AG09309 (cell line): ENCODE data around the gene SNX25.
A peak's percentile ranks its signal among the peaks of the same experiment; 100 is the strongest.

Experiments
- DNase-seq: peaks from one replicate; pipeline ENCODE4 v3.0.0-alpha.2; 2010; ENCODE audit warnings: low read depth
- H3K4me3 ChIP-seq: 2 replicates; pipeline ENCODE4 v1.5.1; 2011; ENCODE audit warnings: mild to moderate bottlenecking, low read depth, low read length, moderate library complexity; ENCODE audit not compliant: control insufficient read depth
- TF ChIP-seq, protein P1 (sequence below): IDR thresholded peaks from 2 replicates; pipeline ENCODE4 v1.5.1; 2011; ENCODE audit warnings: mild to moderate bottlenecking, low read depth, low read length, inconsistent platforms; ENCODE audit not compliant: insufficient read depth, control insufficient read depth; ENCODE audit errors: missing control alignments

The SNX25 gene

DNA sequence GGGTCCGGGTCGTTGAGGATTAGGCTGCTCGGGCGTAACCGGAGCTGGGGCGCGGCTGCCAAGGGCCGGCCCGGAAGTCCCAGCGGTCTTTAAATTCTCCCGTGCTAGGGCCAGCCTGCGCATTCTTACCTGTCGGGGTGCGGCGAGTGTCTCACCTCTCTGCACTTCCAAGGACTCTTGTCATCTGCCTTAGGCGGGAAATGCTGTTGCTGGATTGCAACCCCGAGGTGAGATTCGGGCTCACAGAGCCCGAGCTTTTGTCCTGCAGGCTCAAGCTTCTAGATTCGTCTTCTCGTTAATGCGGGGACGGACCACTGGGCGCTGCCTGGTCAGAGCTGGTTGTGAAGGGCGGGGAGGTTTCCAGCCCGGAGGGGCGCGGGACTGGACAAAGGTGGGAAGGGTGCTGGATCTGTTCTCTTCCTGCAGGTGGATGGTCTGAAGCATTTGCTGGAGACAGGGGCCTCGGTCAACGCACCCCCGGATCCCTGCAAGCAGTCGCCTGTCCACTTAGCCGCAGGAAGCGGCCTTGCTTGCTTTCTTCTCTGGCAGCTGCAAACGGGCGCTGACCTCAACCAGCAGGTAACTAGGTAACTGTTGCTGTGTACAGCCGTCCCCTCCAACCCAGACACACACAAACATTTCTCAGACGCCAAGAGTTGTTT, 187.5 kb downstream of the SNX25 start, which contains the start of gene ANKRD37:
Gene ANKRD37, plus strand, starts transcription at position 118 of the 662 bp plus-strand sequence. Its CDS starts 83 bp downstream, at position 201.
- H3K4me3 ChIP-seq, result peak within 1 kb of the TSS; percentile 61
- DNase-seq, result no peak
- TF ChIP-seq, protein P1, sequence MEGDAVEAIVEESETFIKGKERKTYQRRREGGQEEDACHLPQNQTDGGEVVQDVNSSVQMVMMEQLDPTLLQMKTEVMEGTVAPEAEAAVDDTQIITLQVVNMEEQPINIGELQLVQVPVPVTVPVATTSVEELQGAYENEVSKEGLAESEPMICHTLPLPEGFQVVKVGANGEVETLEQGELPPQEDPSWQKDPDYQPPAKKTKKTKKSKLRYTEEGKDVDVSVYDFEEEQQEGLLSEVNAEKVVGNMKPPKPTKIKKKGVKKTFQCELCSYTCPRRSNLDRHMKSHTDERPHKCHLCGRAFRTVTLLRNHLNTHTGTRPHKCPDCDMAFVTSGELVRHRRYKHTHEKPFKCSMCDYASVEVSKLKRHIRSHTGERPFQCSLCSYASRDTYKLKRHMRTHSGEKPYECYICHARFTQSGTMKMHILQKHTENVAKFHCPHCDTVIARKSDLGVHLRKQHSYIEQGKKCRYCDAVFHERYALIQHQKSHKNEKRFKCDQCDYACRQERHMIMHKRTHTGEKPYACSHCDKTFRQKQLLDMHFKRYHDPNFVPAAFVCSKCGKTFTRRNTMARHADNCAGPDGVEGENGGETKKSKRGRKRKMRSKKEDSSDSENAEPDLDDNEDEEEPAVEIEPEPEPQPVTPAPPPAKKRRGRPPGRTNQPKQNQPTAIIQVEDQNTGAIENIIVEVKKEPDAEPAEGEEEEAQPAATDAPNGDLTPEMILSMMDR, result no peak

DNA sequence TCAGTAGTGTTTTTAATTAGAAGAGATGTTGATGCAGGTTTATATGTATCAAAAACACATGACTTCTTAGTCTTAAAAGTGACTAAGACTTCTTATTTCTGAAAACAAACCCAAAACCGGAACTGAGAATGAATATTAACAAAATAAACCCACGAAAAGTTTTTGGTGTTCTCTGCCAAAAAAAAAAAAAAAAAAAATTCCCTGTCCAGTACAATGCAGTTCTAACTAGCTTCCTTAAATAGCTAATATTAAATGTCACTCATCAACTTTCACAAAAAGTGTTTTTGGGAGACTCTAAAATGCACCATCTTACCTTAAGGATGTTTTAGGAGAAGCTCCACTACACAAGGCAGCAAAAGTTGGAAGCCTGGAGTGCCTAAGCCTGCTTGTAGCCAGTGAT, 189.2 kb downstream of the SNX25 start:
- no peak for DNase-seq
- H3K4me3 ChIP-seq, result no peak overlapping the region
- TF ChIP-seq, protein P1, result no peak

DNA sequence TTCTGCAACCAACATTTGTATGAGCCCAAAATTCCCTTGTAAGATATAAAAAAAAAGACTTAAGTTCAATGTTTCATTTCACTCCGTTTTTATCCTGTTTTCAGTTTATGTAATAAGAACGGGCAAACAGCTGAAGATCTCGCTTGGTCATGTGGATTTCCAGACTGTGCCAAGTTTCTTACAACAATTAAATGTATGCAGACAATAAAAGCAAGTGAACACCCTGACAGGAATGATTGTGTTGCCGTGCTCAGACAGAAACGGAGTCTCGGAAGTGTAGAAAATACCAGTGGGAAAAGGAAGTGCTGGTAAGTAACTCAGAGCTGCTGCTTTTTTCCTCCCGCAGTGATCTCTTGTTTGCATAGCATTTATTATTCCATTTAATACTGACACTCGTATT, 190.1 kb downstream of the SNX25 start:
- no peak overlapping the region for H3K4me3 ChIP-seq
- no peak for DNase-seq
- TF ChIP-seq, protein P1, result no peak

DNA sequence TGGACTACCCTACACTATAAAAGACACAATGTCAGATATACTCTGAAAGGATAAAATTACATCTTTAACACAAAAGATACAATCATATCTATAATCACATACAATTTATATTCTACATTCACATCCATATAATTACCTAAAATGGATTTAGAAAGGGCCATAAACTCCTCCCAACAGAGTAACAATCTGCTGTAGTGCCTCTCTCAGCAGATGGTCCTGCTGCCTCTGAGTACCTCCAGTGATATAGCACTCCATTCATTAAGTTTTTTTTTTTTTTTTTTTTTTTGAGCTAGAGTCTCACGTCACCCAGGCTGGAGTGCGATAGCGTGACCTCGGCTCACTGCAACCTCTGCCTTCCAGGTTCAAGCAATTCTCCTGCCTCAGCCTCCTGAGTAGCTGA, 194.6 kb downstream of the SNX25 start:
- no peak overlapping the region for H3K4me3 ChIP-seq
- DNase-seq, result no peak
- TF ChIP-seq, protein P1, result no peak

DNA sequence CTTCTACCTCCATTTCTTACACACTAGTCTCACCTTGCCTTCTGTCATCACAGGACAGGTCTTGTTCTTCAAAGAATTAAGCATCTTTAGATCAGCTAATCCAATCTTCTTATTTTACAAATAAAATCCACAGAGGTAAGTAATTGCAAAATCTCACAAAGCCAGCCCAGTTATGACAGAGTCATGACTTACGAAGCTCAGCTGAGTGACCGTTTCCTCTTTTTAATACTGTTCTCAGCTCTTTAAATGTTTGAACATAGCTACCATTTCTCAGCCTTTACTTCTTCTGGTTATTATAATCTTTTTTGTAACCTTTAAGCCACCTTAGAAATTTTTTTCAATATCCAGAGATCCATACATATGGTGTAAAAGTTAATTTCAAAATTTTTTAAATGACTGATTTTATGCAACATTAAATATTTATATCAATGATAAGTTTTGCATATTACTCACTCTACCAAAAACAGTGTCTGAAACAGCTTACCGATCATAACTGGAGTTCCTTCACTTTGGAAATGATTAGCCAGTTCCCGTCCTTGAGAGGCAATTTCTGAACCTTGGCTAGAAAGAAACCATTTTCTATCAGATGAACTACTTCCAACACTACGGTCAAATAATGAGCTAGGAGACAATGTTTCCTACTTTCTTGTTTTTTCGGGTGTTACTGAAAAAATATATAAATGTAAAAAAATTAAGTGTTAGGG, 196.1 kb downstream of the SNX25 start:
- no peak overlapping the region for H3K4me3 ChIP-seq
- DNase-seq, result no peak
- TF ChIP-seq, protein P1, result no peak

DNA sequence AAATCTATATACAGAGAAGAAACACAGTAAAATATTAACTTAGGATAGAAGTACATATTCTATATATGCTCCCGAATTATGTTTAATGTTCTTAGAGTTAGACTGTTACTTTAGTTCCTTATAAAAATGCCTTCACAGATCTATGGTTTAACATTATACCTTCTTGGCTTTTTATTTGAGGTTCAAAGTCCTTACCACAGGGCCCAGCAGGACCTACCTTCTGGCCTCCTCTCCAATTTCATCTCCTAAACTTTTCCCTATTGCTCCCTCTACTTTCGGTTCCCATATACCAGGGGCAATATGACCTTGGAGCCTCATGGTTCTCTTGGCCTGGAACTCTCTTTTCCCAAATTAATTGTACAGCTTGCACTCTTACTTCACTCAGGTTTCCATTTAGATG, 199.0 kb downstream of the SNX25 start:
- TF ChIP-seq, protein P1, result no peak
- no peak overlapping the region for H3K4me3 ChIP-seq
- no peak for DNase-seq
